Myocyte (in vitro differentiated cells): ENCODE results near the gene MAEL. TPM values are rescaled to one million over a fixed set of nuclear protein-coding genes. Genes with fewer than 3 reads are reported as not detected.

Experiments
- DNase-seq: peaks from one replicate; pipeline ENCODE4 v3.0.0-alpha.2; 2012; ENCODE audit warnings: low read depth
- polyA plus RNA-seq: library from polyadenylated mRNA; unstranded; fragments of >200 nt; gene quantifications from one replicate; pipeline ENCODE4 v1.2.1, GENCODE V29; 2012; ENCODE audit warnings: missing spikeins
- total RNA-seq: library from RNA; depleted of rRNA; stranded (reverse); fragments of >200 nt; gene quantifications from 2 replicates; pipeline ENCODE4 v1.2.3, GENCODE V29; 2014

The MAEL gene
- not detected in 2 replicates for total RNA-seq
- polyA plus RNA-seq = 0.13 TPM

- no peak for DNase-seq
Measured at GRCh38 chr1:166988974-166989515, at the start of gene MAEL. Gene MAEL, plus strand, starts transcription at chr1:166989280. Its CDS starts 73 bp downstream, at chr1:166989353.

- no peak for DNase-seq
Measured at GRCh38 chr1:166939741-166940375, 49.2 kb upstream of the MAEL start.

- peak; percentile 57 for DNase-seq
Measured at GRCh38 chr1:166944186-166944967, 44.7 kb upstream of the MAEL start.

GRCh38 chr1:166947398-166948043 lies 41.6 kb upstream of the MAEL start:
- DNase-seq = peak; percentile 91

GRCh38 chr1:166948856-166949350 lies 40.2 kb upstream of the MAEL start:
- DNase-seq = peak; percentile 75

- no peak for DNase-seq
Measured at GRCh38 chr1:166950156-166950555, 38.9 kb upstream of the MAEL start.

- no peak for DNase-seq
Measured at GRCh38 chr1:166951050-166951449, 38.0 kb upstream of the MAEL start.

GRCh38 chr1:166952002-166952746 lies 36.9 kb upstream of the MAEL start:
- peak; percentile 58 for DNase-seq

- DNase-seq = no peak
Measured at GRCh38 chr1:166953491-166953890, 35.6 kb upstream of the MAEL start.

- no peak for DNase-seq
Measured at GRCh38 chr1:166956057-166956850, 32.8 kb upstream of the MAEL start.

GRCh38 chr1:166956872-166957271 lies 32.2 kb upstream of the MAEL start:
- DNase-seq = no peak

GRCh38 chr1:166960858-166961474 lies 28.1 kb upstream of the MAEL start:
- DNase-seq = no peak

- DNase-seq = no peak
Measured at GRCh38 chr1:166969074-166969677, 19.9 kb upstream of the MAEL start.

GRCh38 chr1:166971252-166971651 lies 17.8 kb upstream of the MAEL start:
- DNase-seq = no peak

GRCh38 chr1:166972193-166972592 lies 16.9 kb upstream of the MAEL start:
- no peak for DNase-seq

- no peak for DNase-seq
Measured at GRCh38 chr1:166972826-166973225, 16.3 kb upstream of the MAEL start.

GRCh38 chr1:166974647-166975345 lies 14.3 kb upstream of the MAEL start:
- DNase-seq = peak; percentile 6

- DNase-seq = peak; percentile 40
Measured at GRCh38 chr1:166975361-166976129, 13.5 kb upstream of the MAEL start, which contains the start of gene ILDR2. Gene ILDR2, minus strand, starts transcription at chr1:166975540. Its CDS starts 272 bp downstream, at chr1:166975268.
